Activated naive CD4-positive, alpha-beta T cell treated with Interleukin-2 at 50 U/mL for 16 hours (primary cell): ENCODE results near the gene OVOL2.
"Not testable (repeated sequence)": the region's sequence is repeated elsewhere in the genome, so short reads cannot be mapped to it uniquely, and the experiment has no call there.

ENCODE experiments used
- DNase-seq: peaks from one replicate; pipeline ENCODE4 v3.0.0-alpha.2; 2020

The OVOL2 gene

GRCh38 chr20:18056174-18057100 is 1.3 kb downstream of the OVOL2 start:
- DNase-seq: no peak

DNA sequence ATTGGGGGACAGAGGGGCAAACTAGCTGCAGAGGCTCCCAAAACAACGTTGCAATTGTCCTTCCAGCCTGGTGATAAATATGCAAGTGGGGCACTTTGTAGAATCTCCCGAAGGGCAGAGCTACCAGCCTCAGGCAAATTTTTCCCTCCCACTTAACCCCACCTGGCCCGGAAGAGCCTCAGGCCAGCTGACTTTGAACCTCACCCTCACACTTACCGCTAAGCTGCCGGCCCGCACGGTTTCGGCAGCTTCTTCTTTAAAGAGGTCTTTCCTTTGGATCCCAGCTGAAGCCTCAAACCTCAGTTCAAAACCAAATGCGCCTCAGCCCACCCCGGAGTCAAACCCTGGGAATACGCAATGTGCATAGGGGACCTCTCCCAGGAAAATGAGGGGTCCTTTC is 2.5 kb downstream of the OVOL2 start:
- no peak for DNase-seq

DNA sequence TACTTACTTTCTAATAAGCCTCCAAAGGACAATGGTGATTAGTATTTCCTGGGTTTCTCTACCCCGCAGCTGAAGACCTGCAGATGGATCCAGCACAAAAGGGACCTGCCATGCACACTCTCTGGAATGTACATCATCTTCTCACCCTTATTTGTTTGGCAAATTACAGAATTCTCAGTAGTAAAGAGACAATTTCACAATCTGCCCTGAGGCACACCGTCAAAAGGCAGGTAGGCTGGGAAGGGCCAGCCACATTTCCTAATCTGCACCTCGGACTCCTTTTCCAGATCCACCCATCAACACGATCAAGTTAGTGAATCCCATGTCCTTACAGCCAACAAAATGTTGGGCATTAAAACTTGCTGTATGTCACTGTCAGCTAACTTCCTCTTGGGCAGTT is 4.9 kb downstream of the OVOL2 start:
- DNase-seq: no peak

- no peak for DNase-seq
Observed at GRCh38 chr20:18050628-18051027, 7.1 kb downstream of the OVOL2 start.

GRCh38 chr20:18048176-18048575 is 9.5 kb downstream of the OVOL2 start:
- DNase-seq: no peak

DNA sequence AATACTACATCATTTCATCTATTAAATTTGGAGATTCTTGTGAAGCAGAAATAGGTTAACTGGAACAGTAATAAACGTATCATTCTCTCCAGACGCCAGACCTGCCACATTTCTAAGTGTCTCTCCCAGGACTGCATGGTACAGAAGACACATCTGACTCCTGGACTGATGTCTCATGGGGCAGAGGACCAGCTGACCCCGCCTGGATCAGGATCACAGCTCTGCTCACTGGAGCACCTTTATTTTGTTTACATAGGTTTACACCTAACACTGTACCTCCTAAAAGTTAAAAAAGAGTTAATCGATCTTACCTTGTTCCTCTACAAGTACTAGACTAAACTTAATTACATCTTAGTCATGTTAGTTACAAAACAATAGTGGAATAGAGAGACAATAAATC is 11.2 kb downstream of the OVOL2 start:
- DNase-seq: no peak

DNA sequence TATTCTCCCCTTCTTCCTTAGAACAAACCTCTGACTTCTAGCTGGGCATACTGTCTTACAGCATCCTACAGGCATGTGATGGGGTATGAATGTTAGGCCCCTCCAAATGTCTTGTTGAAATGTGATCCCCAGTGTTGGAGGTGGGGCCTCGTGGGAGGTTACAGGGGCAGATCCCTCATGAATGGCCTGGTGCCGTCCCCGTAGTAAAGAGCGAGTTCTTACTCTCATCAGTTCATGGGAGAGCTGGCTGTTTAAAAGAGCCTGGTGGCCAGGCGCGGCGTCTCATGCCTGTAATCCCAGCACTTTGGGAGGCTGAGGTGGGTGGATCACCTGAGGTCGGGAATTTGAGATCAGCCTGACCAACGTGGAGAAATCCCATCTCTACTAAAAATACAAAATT is 15.5 kb downstream of the OVOL2 start:
- no peak for DNase-seq

- no peak for DNase-seq
Observed at GRCh38 chr20:18041462-18041861, 16.3 kb downstream of the OVOL2 start.

GRCh38 chr20:18039063-18039462 is 18.7 kb downstream of the OVOL2 start:
- no peak for DNase-seq

DNA sequence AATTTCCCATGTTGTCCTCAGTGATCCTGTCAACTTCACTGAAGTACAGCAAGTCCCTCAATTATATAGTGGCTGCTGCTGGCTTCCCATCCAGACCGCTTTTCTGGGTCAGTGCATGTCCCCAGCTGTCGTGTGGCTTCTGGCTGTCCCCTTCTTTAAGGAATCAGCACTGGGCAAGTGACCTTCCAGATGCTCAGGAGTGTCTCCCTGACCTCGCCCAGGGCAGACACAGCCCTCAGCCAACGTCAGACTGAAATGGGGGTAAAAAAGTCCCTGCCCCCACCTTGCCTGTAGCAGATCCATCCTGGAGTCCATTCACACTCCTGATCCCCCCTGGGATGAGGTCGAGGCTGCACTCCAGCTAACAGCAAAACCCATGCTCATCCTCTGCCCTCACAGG is 23.7 kb downstream of the OVOL2 start:
- DNase-seq: no peak

DNA sequence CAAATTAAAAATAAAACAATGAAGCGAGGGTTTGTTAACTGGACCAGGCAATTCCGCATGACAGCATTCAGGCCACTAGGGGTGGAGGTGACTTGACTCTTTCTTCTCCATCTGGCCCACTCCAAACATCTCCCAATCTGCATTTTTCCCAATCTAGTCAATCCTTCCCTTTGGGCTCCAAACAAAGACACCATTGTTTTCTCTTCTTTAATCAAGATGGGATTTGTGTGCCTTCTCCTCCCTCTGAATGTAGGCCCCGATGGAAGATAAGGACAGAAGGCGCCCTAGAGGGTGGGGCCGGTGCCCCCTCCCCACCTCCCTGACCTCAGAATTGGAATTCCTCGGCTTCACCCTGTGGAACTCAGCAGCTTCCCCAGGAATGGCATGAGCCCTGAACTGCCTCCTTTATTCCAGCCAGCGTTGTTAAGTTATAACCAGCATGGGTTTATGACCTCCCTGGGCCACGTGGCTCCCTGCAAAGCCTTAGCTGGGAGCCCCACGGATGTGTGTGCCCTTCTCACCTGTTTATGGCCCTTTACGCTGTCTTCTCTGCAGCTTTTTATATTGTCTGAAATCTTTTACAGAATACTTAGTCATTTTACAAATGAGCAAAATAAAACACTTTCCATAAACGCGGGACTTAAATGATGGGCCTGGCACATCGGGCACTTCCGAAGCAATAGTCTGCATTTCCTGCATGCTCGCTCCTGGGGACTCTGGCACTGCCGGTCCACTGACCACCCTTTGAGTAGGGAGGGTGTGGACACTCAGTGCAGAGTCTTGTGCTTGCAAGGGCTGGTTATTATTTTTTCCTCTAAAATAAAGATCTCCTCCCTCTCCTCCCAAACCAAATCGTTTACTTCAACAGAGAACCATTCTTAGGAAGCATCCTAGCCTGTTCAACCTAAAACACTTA is 24.5 kb downstream of the OVOL2 start:
- no peak for DNase-seq

- no peak for DNase-seq
Observed at GRCh38 chr20:18031888-18032509, 25.7 kb downstream of the OVOL2 start.

- no peak for DNase-seq
Observed at GRCh38 chr20:18031050-18031449, 26.7 kb downstream of the OVOL2 start.

- DNase-seq: no peak
Observed at GRCh38 chr20:18030020-18030419, 27.7 kb downstream of the OVOL2 start.

- DNase-seq: not testable (repeated sequence)
Observed at GRCh38 chr20:18027011-18027410, 30.7 kb downstream of the OVOL2 start.

- DNase-seq: no peak
Observed at GRCh38 chr20:18024606-18025127, 33.0 kb downstream of the OVOL2 start.

GRCh38 chr20:18020931-18021330 is 36.8 kb downstream of the OVOL2 start:
- no peak for DNase-seq

- no peak for DNase-seq
Observed at GRCh38 chr20:18019068-18019467, 38.6 kb downstream of the OVOL2 start.

DNA sequence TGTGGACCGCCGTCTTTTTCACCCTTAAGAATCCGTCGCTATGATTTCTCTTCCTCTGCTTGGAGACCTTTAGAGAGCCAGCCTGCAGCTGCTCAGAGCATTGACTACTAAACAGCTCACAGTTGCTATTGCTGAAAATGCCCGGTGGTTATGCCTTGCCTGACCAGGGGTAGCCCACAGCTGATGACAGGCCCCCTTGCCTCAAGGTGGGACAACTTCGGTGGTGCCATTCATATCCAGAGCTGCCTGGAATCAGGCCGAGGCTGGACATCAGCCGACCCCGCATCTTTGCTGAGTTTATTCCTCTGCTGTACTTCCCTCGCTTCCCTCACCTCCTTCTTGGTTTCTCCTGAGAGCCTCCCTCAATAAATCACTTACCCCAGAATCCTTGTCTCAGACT is 39.6 kb downstream of the OVOL2 start:
- no peak for DNase-seq

DNA sequence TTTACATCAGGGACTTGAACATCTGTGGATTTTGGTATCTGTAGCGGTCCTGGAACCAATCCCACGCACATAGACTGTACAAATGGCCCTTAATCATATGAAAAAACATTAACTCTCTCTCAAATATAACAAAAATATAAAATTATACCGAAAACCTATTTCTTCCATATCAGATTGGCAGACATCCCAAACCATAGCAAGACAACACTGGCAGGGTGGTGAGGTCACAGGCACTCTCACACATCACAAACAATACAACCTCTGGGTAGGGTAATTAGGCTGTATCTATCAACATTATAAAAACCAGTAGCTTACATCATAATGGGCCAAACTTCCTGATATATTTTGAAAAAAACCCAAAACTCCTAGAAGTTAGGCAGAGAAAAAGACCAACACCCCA is 40.9 kb downstream of the OVOL2 start:
- DNase-seq: no peak

DNA sequence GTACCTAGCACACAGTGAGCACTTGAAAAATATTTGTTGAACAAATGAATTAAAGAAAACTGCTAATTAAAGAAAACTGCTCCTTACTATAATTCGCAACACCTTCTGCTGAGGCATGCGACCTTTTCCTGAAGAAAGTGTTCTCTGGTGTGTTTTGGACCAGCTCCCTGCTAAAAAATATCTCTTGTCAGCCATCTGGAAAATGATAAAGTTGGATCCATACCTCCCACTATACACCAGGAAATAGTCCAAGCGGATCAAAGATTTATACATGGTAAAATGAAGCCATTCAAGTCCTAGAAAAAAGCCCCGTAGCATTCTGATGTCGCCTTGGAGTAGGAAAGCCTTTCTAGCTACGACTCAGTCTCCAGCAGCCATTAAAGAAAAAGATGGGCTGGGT is 43.3 kb downstream of the OVOL2 start:
- no peak for DNase-seq

GRCh38 chr20:18012901-18013300 is 44.8 kb downstream of the OVOL2 start:
- no peak for DNase-seq
